ENCODE measurements around the gene SCMH1.

GRCh38 chr1:40986956-40987355 is 255.2 kb downstream of the SCMH1 start:
- TF ChIP-seq POLR2A (IDR thresholded peaks at IDR 0.05): no peak
- no peak for TF ChIP-seq EP300 (IDR thresholded peaks at IDR 0.05)
